CD4-positive, alpha-beta T cell treated with Interleukin-15 for 1 hour (primary cell): Measurements from ENCODE around the gene ITGA4.

Source experiments
- DNase-seq: peaks from one replicate; pipeline ENCODE4 v3.0.0-alpha.2; 2020

The ITGA4 gene

GRCh38 chr2:181576431-181576830 is 119.2 kb downstream of the ITGA4 start:
- no peak for DNase-seq

GRCh38 chr2:181578829-181579228 is 121.6 kb downstream of the ITGA4 start:
- DNase-seq, result no peak

GRCh38 chr2:181581534-181581933 is 124.3 kb downstream of the ITGA4 start:
- DNase-seq, result no peak

- no peak for DNase-seq
Observed at GRCh38 chr2:181585732-181586131, 128.5 kb downstream of the ITGA4 start.
